ENCODE measurements around the gene ACOT4. TPM values are rescaled to one million over a fixed set of nuclear protein-coding genes. Genes with fewer than 3 reads are reported as not detected.
A peak's percentile ranks its signal among the peaks of the same experiment; 100 is the strongest.
"Not testable (repeated sequence)": the region's sequence is repeated elsewhere in the genome, so short reads cannot be mapped to it uniquely, and the experiment has no call there.

ACOT4 gene
- total and polyA plus RNA-seq, 4 donors: 2.5 to 12.9 (median 10.8) TPM

DNA sequence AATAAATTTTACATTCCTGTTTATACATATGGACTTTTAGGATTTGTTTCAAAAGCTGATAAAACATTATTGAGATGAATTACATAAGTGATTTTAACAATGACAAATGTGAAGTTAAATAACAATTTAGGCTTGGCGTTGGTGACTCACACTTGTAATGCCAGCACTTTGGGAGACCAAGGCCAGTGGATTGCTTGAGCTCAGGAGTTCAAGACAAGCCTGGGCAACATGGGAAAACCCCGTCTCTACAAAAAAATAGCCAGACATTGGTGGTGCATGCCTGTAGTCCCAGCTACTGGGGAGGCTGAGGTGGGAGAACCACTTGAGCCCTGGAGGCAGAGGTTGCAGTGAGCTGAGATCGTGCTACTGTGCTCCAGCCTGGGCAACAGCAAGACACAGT, 15.3 kb upstream of the ACOT4 start (continued):
- TF ChIP-seq SP1 (IDR thresholded peaks at IDR 0.05): no peak

DNA sequence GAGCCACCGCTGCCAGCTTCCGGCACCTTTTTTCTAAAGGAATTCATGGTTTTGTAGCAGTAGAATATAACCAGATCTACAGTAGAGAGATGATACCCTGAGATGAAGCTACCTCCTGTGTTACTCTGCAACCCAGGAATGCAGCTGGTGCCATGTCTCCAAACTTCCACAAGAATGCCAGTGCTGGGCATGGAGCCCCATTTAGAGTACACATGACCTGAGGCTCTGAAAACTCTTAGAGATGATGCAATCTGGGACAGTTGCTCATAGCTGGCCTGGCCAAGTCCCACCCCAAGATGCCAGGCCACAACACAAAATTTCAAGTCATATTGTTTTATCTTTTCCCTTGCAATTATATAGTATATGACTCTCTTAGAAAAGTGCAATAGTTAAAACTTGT, 14.5 kb upstream of the ACOT4 start:
- not testable (repeated sequence) for H3K27me3 ChIP-seq (ENCODE audit: control insufficient read depth in 4 of 4, insufficient read depth in 4 of 4, low read length in 3 of 4); H3K36me3 ChIP-seq (ENCODE audit: control insufficient read depth in 4 of 4, insufficient read depth in 3 of 4, low read depth in 1 of 4, low read length in 3 of 4); H3K27ac ChIP-seq (ENCODE audit: low read depth in 1 of 2, low read length in 2 of 2); H3K4me3 ChIP-seq (ENCODE audit: low read depth in 1 of 3, low read length in 3 of 3); H3K9me3 ChIP-seq (ENCODE audit: control insufficient read depth in 4 of 4, low read length in 3 of 4); DNase-seq (ENCODE audit: low spot score); H3K9ac ChIP-seq (ENCODE audit: low read depth in 1 of 2, low read length in 2 of 2)
- 97% methylated on average over 2 of the region's 2 CpGs for WGBS
- peaks cover 2 to 11% (median 6%) of the 10 kb centered on the region in 4 donors for H3K4me1 ChIP-seq (ENCODE audit: control insufficient read depth in 4 of 4, insufficient read depth in 4 of 4, low read length in 3 of 4)

DNA sequence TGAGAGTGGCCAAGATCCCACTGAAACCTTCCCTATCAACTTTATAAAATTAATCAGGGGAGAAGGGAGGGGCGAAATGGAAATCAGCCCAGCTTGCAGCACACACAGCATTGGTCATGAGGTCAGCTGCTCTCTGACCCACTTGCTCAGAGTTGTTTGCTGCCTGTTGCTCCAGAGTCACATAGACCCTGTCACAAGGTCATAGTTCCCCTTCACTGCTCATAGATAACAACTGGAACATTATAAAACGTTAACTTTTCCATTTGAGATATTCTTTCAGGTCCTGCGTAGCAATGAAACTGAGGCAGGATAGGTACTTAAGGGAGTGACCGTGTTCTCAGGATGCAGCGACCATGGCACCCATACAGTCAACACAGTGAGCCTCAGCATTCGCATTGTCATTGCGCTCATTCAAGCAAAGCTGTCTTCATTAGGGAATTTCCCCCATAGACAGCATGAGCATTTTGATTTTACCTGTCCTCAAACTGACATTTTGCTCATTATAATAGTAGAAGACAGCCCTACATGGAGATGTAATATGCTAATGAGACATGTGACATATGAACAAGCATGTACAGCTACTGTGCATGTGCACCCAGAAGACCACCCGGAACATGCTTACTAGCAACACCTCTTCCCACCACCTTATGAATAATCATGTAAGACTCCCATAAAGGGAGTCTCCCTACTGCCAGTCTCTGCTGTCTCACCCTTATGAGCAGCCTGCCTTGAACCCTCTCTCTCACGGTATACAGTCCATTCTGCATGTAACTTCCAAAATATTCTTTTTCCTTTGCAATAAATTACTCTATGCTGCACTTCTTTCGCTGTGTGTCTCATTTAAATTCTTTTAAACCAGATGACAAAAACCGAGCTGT, 9.3 kb upstream of the ACOT4 start:
- H3K4me3 ChIP-seq (ENCODE audit: low read depth in 1 of 3, low read length in 3 of 3); H3K27me3 ChIP-seq (ENCODE audit: control insufficient read depth in 4 of 4, insufficient read depth in 4 of 4, low read length in 3 of 4); H3K9me3 ChIP-seq (ENCODE audit: control insufficient read depth in 4 of 4, low read length in 3 of 4); H3K36me3 ChIP-seq (ENCODE audit: control insufficient read depth in 4 of 4, insufficient read depth in 3 of 4, low read depth in 1 of 4, low read length in 3 of 4); DNase-seq (ENCODE audit: low spot score): not testable (repeated sequence)
- peak; percentile 79 to 85 for TF ChIP-seq HNF4A (conservative IDR thresholded peaks at IDR 0.05)
- TF ChIP-seq JUND (IDR thresholded peaks at IDR 0.05): peak in 1 of 2 donors; percentile 15
- peak; percentile 68 for TF ChIP-seq HNF4G (IDR thresholded peaks at IDR 0.05)
- peak; percentile 65 to 69 for TF ChIP-seq RXRA (IDR thresholded peaks at IDR 0.05)
- peak; percentile 70 for TF ChIP-seq SP1 (IDR thresholded peaks at IDR 0.05)
- Histone ChIP-seq H3K27ac (ENCODE audit: low read depth in 1 of 2, low read length in 2 of 2) (peak overlapping the region; percentile 66 to 73), H3K4me1 (ENCODE audit: control insufficient read depth in 4 of 4, insufficient read depth in 4 of 4, low read length in 3 of 4) (peaks cover 2 to 14% (median 11%) of the 10 kb centered on the region in 4 donors), H3K9ac (ENCODE audit: low read depth in 1 of 2, low read length in 2 of 2) (peak overlapping the region in 1 of 2 donors; percentile 36)
- 64% methylated on average over 10 of the region's 11 CpGs for WGBS

DNA sequence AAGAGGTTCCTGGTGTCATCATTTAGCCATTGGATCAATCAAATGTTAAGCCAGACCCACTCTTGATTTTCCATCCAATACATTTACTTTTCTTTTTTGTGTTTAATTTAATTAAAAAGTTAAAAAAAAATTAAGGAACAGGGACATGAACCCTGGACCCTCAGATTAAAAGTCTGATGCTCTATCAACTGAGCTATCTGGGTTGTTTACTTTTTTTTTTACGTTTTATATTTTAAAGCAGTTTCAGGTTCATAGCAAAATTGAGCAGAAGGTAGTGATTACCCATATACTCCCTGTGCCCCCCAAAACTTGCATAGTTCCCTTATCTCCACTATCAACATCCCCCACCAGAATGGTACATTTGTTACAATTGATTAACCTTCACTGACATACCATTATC, 3.0 kb upstream of the ACOT4 start:
- Histone ChIP-seq H3K27ac (ENCODE audit: low read depth in 1 of 2, low read length in 2 of 2) (no peak overlapping the region), H3K9ac (ENCODE audit: low read depth in 1 of 2, low read length in 2 of 2) (no peak overlapping the region), H3K9me3 (ENCODE audit: control insufficient read depth in 4 of 4, low read length in 3 of 4) (no peaks in the 10 kb centered on the region), H3K4me1 (ENCODE audit: control insufficient read depth in 4 of 4, insufficient read depth in 4 of 4, low read length in 3 of 4) (peaks cover 0 to 3% (median 2%) of the 10 kb centered on the region in 4 donors), H3K36me3 (ENCODE audit: control insufficient read depth in 4 of 4, insufficient read depth in 3 of 4, low read depth in 1 of 4, low read length in 3 of 4) (no peaks in the 10 kb centered on the region), H3K27me3 (ENCODE audit: control insufficient read depth in 4 of 4, insufficient read depth in 4 of 4, low read length in 3 of 4) (no peaks in the 10 kb centered on the region), H3K4me3 (ENCODE audit: low read depth in 1 of 3, low read length in 3 of 3) (no peak overlapping the region)
- TF ChIP-seq FOXA1 (IDR thresholded peaks at IDR 0.05) (no peak), HNF4A (conservative IDR thresholded peaks at IDR 0.05) (no peak), EGR1 (IDR thresholded peaks at IDR 0.05; ENCODE audit: low read depth in 2 of 2) (no peak), JUND (IDR thresholded peaks at IDR 0.05) (no peak), SP1 (IDR thresholded peaks at IDR 0.05) (no peak), HNF4G (IDR thresholded peaks at IDR 0.05) (no peak), YY1 (IDR thresholded peaks at IDR 0.05) (no peak), NR2F2 (IDR thresholded peaks at IDR 0.05) (no peak)
- TF ChIP-seq, protein P1, sequence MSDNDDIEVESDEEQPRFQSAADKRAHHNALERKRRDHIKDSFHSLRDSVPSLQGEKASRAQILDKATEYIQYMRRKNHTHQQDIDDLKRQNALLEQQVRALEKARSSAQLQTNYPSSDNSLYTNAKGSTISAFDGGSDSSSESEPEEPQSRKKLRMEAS (IDR thresholded peaks at IDR 0.05): no peak
- TF ChIP-seq, protein P2, sequence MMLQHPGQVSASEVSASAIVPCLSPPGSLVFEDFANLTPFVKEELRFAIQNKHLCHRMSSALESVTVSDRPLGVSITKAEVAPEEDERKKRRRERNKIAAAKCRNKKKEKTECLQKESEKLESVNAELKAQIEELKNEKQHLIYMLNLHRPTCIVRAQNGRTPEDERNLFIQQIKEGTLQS (IDR thresholded peaks at IDR 0.05): no peak
- TF ChIP-seq, protein P3, sequence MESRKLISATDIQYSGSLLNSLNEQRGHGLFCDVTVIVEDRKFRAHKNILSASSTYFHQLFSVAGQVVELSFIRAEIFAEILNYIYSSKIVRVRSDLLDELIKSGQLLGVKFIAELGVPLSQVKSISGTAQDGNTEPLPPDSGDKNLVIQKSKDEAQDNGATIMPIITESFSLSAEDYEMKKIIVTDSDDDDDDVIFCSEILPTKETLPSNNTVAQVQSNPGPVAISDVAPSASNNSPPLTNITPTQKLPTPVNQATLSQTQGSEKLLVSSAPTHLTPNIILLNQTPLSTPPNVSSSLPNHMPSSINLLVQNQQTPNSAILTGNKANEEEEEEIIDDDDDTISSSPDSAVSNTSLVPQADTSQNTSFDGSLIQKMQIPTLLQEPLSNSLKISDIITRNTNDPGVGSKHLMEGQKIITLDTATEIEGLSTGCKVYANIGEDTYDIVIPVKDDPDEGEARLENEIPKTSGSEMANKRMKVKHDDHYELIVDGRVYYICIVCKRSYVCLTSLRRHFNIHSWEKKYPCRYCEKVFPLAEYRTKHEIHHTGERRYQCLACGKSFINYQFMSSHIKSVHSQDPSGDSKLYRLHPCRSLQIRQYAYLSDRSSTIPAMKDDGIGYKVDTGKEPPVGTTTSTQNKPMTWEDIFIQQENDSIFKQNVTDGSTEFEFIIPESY (IDR thresholded peaks at IDR 0.05): no peak
- TF ChIP-seq, protein P4, sequence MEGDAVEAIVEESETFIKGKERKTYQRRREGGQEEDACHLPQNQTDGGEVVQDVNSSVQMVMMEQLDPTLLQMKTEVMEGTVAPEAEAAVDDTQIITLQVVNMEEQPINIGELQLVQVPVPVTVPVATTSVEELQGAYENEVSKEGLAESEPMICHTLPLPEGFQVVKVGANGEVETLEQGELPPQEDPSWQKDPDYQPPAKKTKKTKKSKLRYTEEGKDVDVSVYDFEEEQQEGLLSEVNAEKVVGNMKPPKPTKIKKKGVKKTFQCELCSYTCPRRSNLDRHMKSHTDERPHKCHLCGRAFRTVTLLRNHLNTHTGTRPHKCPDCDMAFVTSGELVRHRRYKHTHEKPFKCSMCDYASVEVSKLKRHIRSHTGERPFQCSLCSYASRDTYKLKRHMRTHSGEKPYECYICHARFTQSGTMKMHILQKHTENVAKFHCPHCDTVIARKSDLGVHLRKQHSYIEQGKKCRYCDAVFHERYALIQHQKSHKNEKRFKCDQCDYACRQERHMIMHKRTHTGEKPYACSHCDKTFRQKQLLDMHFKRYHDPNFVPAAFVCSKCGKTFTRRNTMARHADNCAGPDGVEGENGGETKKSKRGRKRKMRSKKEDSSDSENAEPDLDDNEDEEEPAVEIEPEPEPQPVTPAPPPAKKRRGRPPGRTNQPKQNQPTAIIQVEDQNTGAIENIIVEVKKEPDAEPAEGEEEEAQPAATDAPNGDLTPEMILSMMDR (IDR thresholded peaks at IDR 0.05; ENCODE audit: low read depth, low read length, missing input control): no peak
- 61% methylated on average over 1 of the region's 1 CpG for WGBS
- DNase-seq (ENCODE audit: low spot score): no peak

Measured in liver (tissue), 9 donors.